Ishikawa (cell line): ENCODE data around the gene SLCO2A1.

Source experiments
- CREB1 ChIP-seq: IDR thresholded peaks from 2 replicates; pipeline ENCODE4 v1.6.1; 2012; ENCODE audit warnings: low read depth
- EGR1 ChIP-seq: IDR thresholded peaks from 2 replicates; pipeline ENCODE4 v1.6.1; 2012
- FOXM1 ChIP-seq: IDR thresholded peaks from 2 replicates; pipeline ENCODE4 v1.6.1; 2012; ENCODE audit warnings: low read depth, borderline replicate concordance
- RAD21 ChIP-seq: IDR thresholded peaks from 2 replicates; pipeline ENCODE4 v1.6.1; 2012; ENCODE audit warnings: low read depth
- TCF12 ChIP-seq: IDR thresholded peaks from 2 replicates; pipeline ENCODE4 v1.6.1; 2012; ENCODE audit warnings: low read depth
- YY1 ChIP-seq: IDR thresholded peaks from 2 replicates; pipeline ENCODE4 v1.6.1; 2012; ENCODE audit warnings: low read depth
- ZBTB7A ChIP-seq: IDR thresholded peaks from 2 replicates; pipeline ENCODE4 v1.6.1; 2012; ENCODE audit warnings: low read depth

- TF ChIP-seq RAD21 (no peak), FOXM1 (no peak), YY1 (no peak), CREB1 (no peak), ZBTB7A (no peak), EGR1 (no peak), TCF12 (no peak)
Observed at GRCh38 chr3:134037168-134037567, 7.4 kb upstream of the SLCO2A1 start.
